ENCODE measurements around the gene CTIF.

Gene CTIF

DNA sequence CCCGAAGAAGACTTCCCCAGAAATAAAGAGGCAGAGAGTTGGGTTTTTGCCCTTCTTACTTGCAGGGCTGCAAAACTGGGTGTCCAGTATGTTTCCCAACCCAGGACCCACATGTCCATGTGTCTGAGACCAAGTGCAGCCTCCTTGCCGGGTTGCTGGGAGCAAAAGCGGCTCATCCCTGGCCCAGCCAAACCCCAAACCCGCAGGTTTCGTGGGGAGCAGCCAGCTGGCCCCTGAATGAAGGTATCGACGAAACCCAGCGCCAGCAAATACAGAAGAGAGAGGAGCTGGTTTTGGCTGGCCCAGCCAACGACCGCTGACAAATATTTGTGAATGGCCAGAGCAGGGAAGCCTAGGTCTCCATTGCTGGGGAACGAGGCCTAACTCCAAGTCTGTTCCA is 214.9 kb downstream of the CTIF start:
- DNase-seq (ENCODE audit: low spot score): no peak

DNA sequence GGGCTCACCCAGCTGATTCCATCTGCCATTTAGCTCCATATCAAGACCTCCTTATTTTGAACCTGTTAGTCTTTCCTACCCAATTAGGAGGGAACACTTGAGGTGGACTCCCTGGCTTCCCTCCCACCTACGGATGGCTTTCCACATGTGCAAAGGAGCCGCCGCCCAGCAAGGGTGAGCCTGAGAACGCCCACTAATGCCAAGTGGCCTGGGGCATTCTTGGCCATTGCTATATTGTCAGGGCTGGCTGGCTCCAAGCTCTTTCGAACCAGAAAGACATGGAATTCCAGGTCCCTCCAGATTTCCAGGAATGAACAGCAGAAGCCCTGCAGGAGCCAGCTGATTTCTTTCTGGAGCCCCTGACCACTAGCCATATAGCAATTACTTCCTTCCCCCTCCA is 215.7 kb downstream of the CTIF start:
- DNase-seq (ENCODE audit: low spot score): no peak

DNA sequence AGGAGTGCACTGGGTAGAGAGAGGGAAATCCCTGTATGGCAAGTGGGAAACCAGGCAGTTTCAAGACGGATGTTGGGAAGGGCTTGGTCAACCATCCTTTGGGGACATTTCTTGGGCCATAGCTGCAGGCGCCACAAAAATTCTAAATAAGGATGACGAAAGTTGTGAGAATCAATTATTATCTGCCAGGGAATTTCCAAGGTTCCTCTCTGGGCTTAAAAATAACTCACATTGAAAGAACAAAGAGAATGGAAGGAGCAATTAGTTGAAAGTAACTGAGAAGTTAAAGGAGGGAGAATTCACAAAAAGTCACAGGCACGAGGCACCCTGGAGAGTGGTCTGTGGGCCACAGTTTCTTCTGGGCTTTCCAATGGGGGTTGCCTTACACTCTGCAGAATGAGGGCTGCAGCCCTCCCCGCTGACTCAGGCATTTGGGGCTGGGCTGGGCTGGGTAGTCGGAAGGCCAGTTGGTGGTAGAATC is 216.2 kb downstream of the CTIF start:
- no peak for DNase-seq (ENCODE audit: low spot score)

DNA sequence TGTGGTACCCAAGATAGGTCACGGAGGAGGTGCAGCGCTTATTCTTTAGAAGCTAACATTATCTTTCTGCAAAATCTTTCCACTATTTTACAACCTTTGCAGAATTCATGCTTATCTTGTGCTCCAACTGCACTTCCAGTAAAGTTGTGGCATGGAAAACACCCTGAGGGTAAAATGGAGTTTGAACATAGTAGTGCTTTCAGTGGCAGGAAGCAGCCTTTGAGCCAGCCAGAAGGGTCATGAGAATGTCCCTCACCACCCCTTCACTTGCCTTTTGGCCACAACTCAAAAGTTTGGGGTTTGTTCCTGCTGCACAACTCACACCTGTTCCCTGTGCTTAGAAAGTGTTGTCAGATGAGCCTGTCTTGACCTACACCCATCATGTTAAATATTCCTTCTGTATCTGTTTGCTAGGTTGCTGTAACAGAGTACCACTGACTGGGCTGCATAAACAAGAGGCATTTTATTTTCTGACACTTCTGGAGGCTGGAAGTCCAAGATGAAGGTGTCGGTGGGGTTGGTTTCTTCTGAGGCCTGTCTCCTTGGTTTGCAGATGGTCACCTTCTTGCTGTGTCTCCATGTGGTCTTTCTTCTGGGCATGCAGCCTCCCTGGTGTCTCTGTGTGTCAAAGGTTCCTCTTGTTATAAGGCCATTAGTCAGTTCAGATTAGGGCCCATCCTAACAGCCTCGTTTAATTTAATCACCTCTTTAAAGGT is 217.8 kb downstream of the CTIF start:
- no peak for DNase-seq (ENCODE audit: low spot score)

DNA sequence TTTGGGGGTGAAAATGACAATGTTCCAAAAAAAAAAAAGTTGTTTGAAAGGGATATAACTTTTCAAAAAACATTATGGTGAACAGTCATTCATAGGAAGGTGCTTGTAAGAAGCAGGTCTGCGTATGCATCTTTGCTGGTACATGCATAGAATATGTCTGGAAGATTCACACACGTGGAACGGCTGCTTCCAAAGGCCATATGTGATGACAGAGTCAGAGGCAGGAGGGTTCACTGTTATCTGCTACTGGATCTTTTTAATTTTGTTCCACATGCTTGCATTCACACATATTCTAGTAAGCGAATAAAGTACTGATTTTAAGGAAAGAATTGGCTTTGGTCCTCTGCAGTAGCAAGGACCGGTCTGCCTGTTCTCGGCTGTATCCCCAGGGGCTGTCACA is 218.5 kb downstream of the CTIF start:
- DNase-seq (ENCODE audit: low spot score): no peak

DNA sequence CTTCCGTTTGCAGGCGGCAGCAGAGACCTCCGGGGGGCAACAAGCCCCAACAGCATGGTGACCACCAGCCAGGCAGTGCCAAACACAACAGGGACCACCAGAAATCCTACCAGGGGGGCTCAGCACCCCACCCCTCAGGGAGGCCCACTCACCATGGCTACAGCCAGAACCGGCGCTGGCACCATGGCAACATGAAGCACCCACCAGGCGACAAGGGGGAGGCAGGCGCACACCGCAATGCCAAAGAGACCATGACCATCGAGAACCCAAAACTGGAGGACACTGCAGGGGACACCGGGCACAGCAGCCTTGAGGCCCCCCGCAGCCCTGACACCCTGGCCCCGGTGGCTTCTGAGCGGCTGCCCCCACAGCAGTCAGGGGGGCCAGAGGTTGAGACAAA is 219.1 kb downstream of the CTIF start:
- DNase-seq (ENCODE audit: low spot score): no peak

DNA sequence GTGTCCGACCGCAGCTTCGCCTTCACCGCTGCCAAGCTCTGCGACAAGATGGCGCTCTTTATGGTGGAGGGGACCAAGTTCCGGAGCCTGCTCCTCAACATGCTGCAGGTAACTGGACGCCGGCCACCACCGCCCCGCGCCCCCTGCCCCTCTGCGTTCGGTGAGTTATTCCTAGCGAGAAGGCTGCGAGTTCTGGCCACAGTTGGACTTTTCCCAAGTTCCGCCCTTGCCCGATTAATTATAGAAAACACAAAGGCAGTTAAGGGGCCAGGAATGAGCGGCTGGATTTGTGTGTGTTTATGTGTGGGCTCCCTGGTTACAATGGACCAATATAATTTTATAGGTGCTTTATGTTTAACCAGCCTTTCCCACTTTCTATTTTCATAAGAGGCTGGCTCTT is 222.8 kb downstream of the CTIF start:
- DNase-seq (ENCODE audit: low spot score): no peak

DNA sequence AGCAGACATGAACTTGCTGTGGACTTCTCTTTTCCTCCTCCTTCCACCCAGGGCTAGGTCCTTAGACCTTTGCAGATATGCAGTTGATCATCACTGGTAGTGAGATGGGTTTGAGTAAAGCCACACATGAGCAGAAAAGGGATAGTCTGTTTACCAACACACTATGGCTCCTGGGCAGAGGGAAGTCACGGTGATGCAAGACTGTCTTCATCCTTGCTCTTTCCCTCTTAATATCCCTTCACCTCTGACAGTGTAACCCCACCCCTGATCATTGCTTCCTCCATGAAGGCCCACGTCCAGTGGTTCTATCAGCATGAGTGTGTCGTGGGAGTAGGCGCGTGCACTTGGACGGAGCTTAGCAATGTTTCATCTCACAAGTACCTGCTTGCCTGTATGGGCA is 223.2 kb downstream of the CTIF start:
- DNase-seq (ENCODE audit: low spot score): no peak

DNA sequence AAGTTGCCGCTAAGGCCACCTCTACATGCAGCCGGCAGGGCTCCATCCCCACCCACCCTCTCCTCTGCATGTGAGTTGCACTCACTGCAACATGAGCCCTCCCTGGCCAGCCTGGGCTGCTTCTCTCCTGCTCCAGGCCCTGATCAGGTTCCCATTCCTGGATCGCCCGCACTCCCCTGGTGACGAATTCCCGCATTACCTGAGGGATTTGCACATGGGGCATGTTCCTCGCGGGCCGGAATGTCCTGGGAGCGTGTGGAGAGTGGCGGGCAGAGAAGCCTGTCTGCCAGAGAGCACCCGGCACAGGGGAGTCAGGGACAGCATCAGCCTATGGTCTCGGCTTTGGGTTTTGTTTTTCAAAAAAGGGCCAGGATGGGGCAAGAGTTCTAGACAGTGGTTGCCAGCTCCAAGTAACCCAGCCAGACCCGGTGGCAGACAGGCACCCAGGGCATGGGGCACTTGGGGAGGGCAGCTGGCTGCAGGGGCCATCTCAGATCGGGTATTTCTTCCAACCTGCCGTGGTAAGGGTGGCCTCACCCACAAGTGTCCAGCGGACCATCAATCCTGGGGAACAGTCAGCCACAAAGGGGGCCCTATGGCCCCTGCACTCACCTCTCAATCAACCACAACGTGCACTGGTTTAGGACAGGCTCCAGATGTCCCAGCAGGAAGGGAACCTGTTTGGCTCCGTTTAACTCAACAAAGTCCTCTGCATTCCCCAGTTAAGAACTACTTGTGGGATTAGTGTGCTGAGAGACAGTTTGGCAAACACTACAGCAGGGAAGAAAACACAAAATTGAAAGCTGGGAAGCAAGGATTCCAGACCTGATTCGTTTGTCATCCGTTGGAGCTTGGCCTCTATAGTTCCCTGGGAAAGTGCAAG is 224.2 kb downstream of the CTIF start:
- DNase-seq (ENCODE audit: low spot score): no peak

DNA sequence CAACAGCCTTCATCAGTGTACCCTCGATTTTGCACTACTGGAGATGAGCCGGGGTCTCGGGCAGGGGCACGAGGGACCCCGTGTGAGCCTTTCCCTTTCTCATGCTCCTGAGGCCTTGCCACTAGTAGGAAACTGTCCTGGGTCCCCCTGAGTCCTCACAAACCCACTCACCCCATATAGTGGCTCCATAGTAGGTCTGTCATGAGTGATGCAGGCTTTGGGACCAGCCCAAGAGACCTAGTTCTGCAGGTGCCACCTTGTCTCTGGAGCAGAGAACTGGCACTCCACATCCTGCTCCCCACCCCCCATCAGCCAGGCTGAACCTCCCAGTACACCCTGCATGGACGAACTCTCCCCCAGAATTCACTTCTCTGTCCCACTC is 224.9 kb downstream of the CTIF start:
- no peak for DNase-seq (ENCODE audit: low spot score)

DNA sequence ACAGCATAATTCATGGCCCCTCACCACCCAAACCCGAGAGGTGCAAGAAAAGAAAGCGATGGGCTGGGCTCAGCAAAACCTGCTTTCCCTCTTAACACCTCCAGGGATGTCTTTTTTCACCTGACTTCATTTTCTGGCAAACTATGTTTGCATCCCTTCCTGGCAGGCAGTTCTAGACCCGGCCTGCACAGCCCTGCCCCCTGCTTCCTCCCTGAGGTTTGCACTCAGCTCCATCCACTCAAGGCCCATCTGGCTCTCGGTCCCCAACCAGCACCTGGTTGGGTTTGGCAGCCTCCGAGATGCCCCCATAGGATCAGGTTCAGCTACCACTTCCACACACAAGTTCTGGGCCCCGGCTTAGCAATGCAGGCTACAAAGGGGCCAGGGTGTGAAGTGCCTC is 226.2 kb downstream of the CTIF start:
- DNase-seq (ENCODE audit: low spot score): no peak

DNA sequence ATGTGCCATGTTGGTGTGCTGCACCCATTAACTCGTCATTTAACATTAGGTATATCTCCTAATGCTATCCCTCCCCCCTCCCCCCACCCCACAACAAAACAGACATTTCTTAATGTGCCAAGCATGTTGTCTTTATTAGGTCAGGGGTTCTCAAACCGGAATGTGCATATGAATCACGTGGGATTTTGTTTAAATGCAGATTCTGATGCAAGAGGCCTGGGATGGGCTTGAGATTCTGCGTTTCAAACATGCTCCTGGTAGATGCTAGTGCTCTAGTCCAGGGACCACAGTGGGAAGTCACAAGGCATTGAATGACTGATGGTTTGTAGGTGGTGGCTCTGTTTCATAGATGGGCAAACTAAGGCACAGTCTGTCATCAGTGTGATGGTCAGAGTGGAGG is 227.2 kb downstream of the CTIF start:
- no peak for DNase-seq (ENCODE audit: low spot score)

DNA sequence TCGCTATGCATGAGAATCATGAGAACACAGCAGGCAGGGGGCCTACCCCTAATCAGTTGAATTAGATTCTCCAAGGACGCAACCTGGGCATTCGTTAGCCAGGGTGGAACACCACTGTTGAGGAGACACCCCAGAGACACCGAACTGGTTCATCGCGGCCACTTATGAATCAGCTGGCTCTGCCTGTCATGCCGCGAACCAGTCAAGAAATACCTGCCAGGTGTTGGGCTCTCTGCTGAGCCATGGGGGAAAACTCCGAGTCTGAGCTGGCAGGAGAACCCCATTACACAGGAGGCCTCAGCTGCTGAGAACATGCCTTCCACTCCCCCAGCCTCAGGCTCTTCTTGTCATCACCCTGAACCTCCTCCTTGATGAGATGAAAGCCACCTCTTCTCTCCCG is 227.7 kb downstream of the CTIF start:
- no peak for DNase-seq (ENCODE audit: low spot score)

DNA sequence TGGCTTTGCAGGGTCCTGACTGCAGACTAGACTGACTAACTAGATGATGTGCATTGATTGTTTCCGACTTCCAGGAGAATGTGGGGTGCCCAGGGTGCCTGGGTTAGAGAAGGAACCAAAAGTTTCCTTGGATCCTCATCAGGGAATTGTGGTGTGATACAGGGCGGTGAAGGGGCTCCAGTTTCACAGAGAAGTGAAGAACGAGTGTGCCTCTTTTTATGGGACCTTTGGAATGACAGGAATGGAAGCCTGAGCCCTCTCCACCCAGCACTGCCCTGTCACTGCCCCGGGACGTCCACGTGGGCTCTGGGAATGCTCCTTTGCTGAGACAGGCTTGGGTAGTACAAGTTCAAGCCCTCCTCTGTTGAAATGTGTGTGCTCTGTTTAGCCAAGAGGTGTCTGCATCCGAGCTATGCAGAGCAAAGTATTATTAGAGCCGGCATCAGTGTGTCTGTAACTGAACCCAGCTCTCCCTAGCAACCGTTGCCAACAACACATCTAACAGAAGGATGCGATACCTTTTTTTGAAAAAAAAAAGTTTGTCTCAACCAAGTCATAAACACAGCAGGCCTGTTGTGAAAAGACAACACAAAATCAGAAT is 228.4 kb downstream of the CTIF start:
- no peak for DNase-seq (ENCODE audit: low spot score)

DNA sequence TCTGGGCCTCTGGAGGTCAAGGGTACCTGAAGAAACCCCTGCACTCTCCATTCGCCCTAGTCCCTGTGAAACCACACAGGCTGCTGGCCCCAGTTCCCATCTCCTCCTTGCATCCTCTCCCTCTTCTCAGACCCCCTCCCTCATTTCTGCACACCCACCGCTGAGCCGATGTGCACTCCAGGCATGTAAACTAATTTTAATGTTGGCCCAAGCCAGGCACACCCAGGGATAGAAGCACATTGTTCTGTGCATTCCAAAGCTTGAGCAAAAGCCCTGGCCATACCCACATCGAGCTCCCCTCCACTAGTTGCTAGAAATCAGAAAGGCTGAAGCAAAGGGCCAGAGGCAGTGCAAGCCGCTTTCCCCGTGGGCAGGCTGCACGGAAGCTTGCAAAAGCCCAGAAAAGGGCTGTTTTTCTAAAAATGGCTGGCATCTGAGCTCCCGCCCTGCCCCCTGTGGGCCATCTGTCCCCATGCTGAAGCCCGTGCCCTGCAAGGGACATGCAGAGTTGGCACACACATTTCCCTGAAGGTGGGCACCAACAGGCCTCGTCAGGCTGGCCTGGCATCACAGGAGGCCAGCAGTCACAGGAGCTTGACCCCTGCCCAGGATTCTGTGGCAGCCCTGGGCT is 230.3 kb downstream of the CTIF start:
- DNase-seq (ENCODE audit: low spot score): no peak

DNA sequence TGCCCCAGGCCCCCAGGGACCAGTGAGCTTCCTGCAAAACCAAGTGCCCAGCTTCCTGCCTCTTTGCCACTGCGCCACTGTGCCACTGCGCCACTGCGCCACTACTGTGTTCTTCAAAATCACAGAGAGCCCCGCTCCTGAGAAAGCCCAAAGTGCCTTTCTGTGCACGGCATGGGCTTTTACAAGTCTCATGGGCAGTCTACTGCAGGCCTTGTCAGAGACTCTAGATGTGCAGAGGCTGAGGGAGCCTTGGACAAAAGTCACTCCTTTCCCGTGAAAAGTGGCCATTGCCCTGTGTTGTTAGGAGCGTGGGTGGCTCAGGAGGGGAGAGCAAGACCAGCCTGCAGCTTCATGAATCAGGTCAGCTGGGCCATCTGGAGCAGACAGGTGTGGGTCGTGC is 231.4 kb downstream of the CTIF start:
- no peak for DNase-seq (ENCODE audit: low spot score)

DNA sequence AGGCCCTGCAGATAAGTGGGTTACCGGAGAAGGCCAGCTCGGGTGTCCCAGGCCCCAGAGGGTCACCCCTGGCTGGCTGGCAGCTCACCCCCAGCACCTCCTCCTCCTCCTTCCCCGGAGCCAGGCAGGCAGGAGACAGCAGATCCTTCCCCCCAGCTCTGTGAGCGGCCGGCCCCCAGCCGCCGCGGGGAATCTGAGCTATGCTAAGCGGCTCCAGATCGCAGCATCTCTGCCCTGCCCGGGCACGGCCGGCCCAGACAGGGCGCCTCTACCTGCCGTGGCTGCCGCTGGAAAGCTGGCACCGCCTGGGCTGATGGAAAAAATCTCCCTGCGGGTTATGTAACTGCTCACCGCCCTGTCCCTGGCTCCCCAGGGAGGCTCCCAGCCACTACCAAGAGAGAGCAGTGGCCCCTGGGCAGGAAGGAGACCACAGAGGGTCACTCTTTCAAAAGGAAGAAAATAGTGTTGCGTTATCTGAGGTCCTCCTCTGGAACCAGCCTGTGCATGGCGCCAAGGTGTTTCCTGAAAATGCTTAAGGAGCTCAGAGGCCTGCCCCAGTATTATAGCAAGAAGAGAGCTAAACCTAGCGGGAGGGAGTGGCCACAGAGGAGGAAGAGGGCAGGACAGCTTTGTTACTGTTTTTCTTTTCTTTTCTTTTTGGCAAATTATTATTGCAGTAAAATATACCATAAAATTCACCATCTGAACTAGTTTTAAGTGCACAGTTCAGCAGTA is 233.0 kb downstream of the CTIF start:
- DNase-seq (ENCODE audit: low spot score): no peak

DNA sequence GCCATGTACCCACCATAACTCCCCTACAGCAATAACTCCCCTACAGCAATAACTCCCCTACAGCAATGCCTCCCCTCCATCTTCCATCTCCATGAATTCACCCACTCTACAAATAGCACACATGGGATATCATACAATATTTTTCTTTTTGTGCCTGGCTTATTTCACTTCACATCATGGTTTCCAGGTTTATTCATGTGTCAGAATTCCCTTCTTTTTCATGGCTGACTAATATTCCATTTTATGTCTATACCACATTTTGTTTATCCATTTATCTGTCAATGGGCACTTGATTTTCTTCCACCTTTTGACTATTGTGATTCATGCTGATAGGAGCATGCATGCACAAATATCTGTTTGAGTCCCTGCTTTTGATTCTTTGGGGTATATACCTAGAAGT is 233.6 kb downstream of the CTIF start:
- no peak for DNase-seq (ENCODE audit: low spot score)

DNA sequence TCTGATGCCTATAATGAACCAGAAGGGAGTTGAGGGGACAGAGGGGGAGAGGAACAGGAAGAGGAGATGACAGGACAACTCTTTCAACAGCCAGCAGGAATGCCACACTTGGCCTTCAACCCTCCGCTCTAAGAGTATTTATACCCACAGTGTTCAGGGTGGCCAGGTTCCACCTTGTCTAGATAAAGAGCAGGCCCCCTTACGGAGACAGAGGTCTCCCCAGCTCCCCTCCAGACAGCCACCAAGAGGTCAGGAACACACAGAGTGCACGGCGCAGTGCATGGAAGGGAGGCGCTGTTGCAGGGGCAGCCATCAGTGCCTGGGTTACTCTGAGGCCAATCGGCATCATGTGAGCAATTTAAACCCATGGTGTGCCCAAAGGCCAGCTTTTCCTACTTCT is 235.0 kb downstream of the CTIF start:
- DNase-seq (ENCODE audit: low spot score): no peak

DNA sequence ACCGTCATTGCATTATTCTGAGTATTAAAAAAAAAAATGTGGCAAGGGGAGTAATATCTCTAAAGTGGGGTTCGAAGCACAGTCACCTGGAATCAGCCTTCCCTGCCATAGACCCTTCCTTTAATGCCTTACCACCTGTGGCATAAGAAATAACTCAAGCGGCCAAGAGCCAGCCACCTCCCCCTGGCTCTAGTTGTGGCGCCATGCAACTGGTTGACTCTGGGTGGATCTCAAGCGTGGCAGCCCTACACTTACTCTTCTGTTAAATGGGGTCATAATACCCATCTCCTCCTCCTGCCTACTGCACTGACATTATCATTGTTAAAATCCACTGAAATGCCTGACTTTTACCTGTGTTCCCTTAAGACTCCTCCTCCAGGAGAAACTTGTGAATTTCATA is 236.1 kb downstream of the CTIF start:
- DNase-seq (ENCODE audit: low spot score): no peak

DNA sequence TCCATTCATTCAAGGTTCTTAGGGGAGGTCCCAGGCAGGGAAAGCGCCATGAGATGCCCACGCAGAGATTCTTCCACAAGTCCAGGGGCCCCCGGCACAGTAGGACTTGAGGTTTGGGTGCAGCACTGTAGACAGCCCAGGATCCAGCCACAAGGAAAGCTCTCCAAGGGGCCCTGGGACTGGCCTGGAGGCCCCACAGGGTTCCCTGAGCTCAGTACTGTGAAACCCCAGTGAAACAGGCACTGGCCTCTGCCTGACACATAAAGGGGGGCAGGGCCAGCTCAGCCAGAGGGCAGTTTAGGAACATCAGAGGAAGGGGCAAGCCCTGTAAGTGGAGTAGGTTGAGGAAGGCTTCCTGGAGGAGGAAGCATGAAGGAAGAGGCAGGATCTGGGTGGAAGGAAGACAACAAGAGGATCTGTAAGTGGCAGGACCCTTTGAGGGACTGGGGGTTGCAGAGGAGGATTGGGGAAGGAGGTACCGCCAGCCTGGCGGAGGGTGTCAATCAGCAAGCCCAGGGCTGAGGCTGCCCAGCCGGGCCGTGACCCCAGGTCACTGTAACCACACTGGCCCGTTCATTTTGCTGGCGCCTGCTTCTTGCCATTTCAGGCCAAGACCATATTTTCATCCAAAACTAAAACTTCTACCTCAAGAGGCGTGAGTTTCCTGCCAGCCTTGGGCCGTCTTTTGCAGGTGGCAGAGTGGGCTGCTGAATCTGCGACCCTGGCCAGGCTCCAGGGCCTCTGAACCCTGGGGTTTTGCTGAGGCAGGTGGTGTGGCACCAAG is 236.7 kb downstream of the CTIF start:
- no peak for DNase-seq (ENCODE audit: low spot score)

Measured in RKO (cell line).